GM12873 (cell line): ENCODE results near the gene STK16.

Source experiments
- TF ChIP-seq, protein P1 (sequence below): IDR thresholded peaks from 2 replicates; pipeline ENCODE4 v1.5.1; 2012; ENCODE audit warnings: low read depth, mild to moderate bottlenecking, moderate library complexity, low read length, control low read depth; ENCODE audit not compliant: insufficient read depth; ENCODE audit errors: missing control alignments

STK16 gene

DNA sequence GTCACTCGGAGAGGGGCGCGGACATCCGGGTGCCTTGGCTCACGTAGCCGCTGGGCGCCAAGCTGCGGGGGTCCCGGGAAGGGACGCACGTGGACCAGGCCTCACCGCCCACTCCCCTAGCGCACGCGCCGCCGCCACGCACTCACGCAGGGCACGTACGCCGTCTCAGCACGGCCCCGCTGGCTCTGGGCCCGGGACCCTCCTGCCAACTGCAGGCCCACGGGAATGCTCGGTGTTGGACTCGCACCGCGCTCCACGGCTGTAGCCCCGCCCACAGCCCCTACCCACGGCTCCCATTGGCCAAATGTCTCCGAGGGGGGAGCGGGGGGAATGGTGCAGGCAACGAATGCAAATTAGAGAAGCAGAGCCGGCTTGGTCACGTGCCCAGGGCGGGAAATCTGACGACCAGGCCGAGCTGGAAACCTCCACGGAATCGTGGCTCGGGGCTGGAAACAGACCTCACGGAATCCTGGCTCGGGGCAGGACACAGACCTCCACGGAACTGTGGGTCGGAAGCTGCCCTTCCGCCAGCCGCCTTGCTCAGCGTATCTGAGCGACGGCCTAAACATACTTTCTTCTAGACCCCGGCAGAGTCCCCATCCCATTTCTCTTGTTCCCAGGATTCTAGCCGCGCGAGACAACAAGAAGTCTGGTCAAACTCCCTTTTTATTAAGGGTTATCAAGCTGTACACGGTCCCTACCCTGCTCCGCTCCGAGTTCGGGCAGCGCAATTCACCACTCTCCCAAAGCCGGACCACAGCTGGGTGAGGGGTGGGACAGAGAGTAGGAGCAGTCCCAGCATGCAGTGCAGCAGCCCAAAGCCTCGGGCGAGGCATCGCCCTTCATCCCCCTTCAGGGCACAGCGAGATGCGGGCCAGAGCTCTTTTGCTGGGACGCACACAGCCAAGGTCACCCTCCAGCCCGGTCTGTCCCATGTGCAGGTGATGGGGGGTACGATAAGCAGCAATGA is 26.3 kb upstream of the STK16 start, which contains the start of gene ABCB6:
Gene ABCB6, minus strand, starts transcription at position 227 of the 970 bp plus-strand sequence. CDS start 285 bp downstream, outside the sequence.
- TF ChIP-seq, protein P1, sequence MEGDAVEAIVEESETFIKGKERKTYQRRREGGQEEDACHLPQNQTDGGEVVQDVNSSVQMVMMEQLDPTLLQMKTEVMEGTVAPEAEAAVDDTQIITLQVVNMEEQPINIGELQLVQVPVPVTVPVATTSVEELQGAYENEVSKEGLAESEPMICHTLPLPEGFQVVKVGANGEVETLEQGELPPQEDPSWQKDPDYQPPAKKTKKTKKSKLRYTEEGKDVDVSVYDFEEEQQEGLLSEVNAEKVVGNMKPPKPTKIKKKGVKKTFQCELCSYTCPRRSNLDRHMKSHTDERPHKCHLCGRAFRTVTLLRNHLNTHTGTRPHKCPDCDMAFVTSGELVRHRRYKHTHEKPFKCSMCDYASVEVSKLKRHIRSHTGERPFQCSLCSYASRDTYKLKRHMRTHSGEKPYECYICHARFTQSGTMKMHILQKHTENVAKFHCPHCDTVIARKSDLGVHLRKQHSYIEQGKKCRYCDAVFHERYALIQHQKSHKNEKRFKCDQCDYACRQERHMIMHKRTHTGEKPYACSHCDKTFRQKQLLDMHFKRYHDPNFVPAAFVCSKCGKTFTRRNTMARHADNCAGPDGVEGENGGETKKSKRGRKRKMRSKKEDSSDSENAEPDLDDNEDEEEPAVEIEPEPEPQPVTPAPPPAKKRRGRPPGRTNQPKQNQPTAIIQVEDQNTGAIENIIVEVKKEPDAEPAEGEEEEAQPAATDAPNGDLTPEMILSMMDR = no peak

DNA sequence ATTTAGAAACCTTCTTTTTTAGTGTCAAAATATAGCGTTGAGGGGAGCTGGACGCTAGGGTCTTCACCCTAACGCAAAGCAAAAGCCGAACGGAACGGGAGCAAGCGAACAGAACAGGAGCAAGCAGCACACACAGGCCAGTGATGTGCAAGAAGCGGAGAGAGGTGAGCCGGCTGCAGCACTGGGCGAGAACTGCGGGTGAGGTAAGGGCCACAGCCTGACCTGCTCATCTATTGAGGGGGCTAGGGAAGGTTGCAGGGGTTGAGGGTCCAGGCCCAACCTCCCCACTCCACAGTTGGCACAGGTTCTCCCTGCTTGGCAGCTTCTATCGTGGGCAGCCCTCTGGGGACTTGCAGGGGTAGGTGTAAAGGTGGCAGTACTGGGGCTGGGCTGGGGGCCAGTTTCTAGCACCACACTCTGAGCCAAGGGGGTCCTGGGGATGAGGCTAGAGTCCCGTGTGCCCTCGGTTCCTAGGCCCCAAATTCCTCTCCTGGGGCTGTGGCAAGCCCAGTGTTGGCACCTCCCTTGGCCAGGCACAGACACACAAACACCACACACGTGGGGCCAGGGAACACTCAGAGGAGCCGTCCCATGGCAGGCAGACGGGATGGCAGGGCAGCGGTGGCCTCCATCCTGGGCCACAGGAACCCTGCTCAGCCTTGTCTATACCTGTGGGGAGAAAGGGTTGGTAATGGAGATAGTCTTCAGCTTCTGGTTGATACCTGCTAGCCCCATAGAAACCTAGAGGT is 25.3 kb upstream of the STK16 start:
- TF ChIP-seq, protein P1 = no peak

DNA sequence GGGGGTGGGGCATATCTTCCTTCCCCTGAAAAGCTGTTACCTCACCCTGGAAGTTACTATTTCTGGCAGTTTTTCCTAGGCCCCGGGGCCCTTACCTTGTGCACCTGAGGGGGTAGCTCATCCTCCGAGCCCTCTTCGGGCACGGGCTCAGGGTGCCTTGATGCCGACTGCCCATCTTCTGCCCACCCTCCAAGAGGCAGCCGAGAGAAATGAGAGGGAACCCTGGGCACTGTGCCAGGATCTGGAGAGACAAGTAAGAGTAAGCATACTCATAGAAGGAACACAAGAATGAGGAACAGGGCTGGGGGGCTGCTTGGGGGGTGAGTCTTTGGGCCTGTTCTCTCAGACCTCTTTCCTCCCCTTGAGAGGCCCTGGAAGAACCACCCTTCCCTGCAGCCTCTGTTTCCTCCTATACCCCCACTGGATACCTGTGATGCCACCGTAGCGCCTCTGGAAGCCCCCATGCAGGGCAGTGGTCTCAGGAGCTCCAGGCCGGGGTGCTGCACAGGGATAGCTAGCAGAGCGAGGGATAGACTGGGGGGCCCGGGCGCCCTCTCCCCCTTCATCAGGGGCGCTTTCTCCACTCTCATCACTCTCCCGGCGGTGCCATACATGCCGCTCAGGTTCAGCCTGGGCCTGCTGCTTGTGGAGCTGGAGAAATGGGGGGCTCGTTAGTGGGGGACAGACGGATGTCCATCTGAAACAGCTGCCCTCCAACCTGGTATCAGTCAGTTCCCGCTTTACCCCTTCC is 24.5 kb upstream of the STK16 start:
- TF ChIP-seq, protein P1 = no peak

DNA sequence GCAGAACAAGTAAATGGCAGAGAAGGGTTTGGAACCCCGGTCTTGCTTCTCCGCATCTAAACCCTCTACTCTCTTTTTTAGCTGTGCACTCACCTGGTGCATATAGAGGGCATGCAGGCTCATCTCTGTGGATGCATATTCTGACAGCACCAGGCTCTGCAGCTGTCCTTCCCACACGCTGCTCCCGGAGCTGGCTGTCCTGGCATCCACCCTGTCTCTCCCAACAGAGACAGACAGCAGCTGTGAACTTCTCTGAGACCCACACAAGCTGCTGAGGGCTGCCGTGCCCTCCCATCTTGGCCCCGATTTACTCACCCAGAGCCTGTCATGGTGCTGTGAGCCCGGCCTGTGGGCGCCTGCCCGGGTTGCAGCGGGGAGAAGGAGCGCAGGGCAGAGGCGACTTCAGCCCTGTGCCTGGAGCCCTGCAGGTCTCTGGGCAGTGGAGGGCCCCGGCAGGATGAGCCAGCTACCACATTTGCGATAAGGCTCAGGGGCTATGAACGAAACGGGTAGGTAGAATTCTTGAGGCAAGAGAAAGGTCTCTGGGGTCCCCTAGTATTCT is 23.2 kb upstream of the STK16 start:
- TF ChIP-seq, protein P1 = no peak

DNA sequence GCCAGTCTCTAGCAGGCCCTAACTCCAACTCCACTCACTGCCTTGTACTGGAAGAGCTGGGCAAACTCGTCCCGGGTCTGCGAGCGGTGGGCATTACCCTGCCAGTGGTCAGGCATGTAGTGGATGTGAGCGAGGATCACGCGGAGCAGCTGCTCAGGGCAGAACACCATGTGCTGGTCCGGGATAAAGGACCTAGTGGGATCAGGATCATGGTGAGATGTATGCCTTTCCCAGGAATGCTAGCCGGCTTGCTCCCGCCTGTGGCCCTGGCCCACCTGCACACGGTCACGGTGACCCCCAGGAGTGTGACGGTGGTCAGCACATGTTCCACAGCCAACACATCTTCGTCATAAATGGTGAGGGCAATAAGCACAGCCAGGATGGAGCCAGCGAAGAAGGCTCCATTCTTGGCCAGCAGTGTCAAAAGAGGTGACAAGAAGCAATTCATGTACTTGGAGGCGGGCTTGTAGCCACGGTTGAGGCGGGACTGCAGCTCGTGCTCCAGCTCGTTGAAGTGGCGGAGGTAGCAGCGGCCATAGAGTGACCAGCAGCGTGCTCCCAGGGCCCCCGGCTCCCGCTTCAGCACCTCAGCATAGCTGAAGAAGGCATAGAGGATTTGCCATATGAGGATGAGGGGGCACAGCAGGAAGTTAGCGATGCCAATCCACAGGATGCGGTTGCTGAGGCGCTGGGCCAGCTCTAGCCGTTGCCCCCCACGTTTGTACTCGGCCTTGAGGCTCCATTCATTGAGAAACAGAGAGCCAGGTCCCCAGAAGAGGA is 21.3 kb upstream of the STK16 start:
- TF ChIP-seq, protein P1 = no peak

DNA sequence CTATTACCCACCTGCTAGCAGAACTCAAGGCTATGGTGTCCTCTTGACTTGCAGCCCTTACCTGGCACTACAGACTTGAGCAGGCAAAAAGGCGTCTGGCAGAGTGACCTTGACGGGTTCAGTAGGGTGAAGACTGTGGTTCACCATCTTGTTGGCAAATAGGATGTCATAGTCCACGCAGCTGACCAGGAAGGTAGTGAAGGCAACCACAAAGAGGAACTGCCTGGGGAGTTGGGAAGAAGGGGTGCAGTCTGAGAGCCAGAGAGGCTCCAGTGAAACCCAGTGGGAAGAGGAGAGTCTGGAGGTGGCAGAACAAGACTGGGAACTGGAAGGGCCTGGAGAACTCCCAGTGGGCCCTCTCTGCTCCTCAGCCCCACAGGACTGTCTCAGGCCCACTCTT is 19.9 kb upstream of the STK16 start:
- TF ChIP-seq, protein P1 = no peak
